AG09319 (cell line): ENCODE results near the gene GJB6.

Experiments
- DNase-seq: peaks from one replicate; pipeline ENCODE4 v3.0.0-alpha.2; 2010; ENCODE audit warnings: low read depth; ENCODE audit errors: extremely low read depth
- CTCF ChIP-seq: IDR thresholded peaks from 2 replicates; pipeline ENCODE4 v1.5.1; 2011; ENCODE audit warnings: low read depth, mild to moderate bottlenecking, inconsistent platforms, low read length, moderate library complexity

GJB6 gene

GRCh38 chr13:20198781-20199180 is 33.3 kb downstream of the GJB6 start:
- no peak for TF ChIP-seq CTCF
- DNase-seq: no peak

- peak; percentile 77 for TF ChIP-seq CTCF
- no peak for DNase-seq
Measured at GRCh38 chr13:20197361-20197834, 34.7 kb downstream of the GJB6 start.

- DNase-seq: no peak
- TF ChIP-seq CTCF: no peak
Measured at GRCh38 chr13:20195801-20196200, 36.3 kb downstream of the GJB6 start.

- TF ChIP-seq CTCF: no peak
- DNase-seq: no peak
Measured at GRCh38 chr13:20193907-20194631, 38.0 kb downstream of the GJB6 start.

- DNase-seq: no peak
- TF ChIP-seq CTCF: no peak
Measured at GRCh38 chr13:20193162-20193906, 38.8 kb downstream of the GJB6 start.

GRCh38 chr13:20192836-20193161 is 39.3 kb downstream of the GJB6 start, which contains the start of gene GJB2:
GJB2 (minus strand) TSS chr13:20192938; CDS start chr13:20189581, 3,357 bp downstream.
- TF ChIP-seq CTCF: no peak
- no peak for DNase-seq

GRCh38 chr13:20192158-20192835 is 39.8 kb downstream of the GJB6 start:
- TF ChIP-seq CTCF: no peak
- no peak for DNase-seq
